ENCODE measurements around the gene COL8A2.

COL8A2 gene

GRCh38 chr1:36157115-36157903 lies 32.3 kb upstream of the COL8A2 start:
- DNase-seq = no peak

- DNase-seq = peak; percentile 78
Observed at GRCh38 chr1:36156329-36157114, 31.5 kb upstream of the COL8A2 start.

GRCh38 chr1:36155408-36156328 lies 30.6 kb upstream of the COL8A2 start, which contains the start of gene MAP7D1:
Gene MAP7D1, plus strand, starts transcription at chr1:36156160. Its CDS starts 258 bp downstream, at chr1:36156418.
- DNase-seq = peak; percentile 87

- DNase-seq = peak; percentile 46
Observed at GRCh38 chr1:36154765-36155407, 29.9 kb upstream of the COL8A2 start.

GRCh38 chr1:36154335-36154734 lies 29.3 kb upstream of the COL8A2 start:
- no peak for DNase-seq

GRCh38 chr1:36153476-36153875 lies 28.5 kb upstream of the COL8A2 start:
- no peak for DNase-seq

GRCh38 chr1:36151845-36152203 lies 26.8 kb upstream of the COL8A2 start:
- peak; percentile 40 for DNase-seq

- peak; percentile 44 for DNase-seq
Observed at GRCh38 chr1:36151134-36151844, 26.3 kb upstream of the COL8A2 start.

GRCh38 chr1:36150296-36151133 lies 25.5 kb upstream of the COL8A2 start:
- peak; percentile 95 for DNase-seq

GRCh38 chr1:36149973-36150295 lies 24.9 kb upstream of the COL8A2 start:
- no peak for DNase-seq

- peak; percentile 99 for DNase-seq
Observed at GRCh38 chr1:36149237-36149972, 24.4 kb upstream of the COL8A2 start, which contains the start of gene TRAPPC3. Gene TRAPPC3, minus strand, starts transcription at chr1:36149486. Its CDS starts 108 bp downstream, at chr1:36149378.

- no peak for DNase-seq
Observed at GRCh38 chr1:36148821-36149236, 23.8 kb upstream of the COL8A2 start.

- no peak for DNase-seq
Observed at GRCh38 chr1:36144413-36144812, 19.4 kb upstream of the COL8A2 start.

- no peak for DNase-seq
Observed at GRCh38 chr1:36143424-36143823, 18.4 kb upstream of the COL8A2 start.

GRCh38 chr1:36142121-36142520 lies 17.1 kb upstream of the COL8A2 start:
- no peak for DNase-seq

- no peak for DNase-seq
Observed at GRCh38 chr1:36139521-36139920, 14.5 kb upstream of the COL8A2 start.

- DNase-seq = no peak
Observed at GRCh38 chr1:36137776-36138175, 12.8 kb upstream of the COL8A2 start.

GRCh38 chr1:36137226-36137625 lies 12.2 kb upstream of the COL8A2 start:
- no peak for DNase-seq

- no peak for DNase-seq
Observed at GRCh38 chr1:36136535-36136934, 11.5 kb upstream of the COL8A2 start.

- DNase-seq = no peak
Observed at GRCh38 chr1:36135796-36136195, 10.8 kb upstream of the COL8A2 start.

Data from OCI-M1 (cell line).